ENCODE data around the gene EVL.
"Not testable (repeated sequence)": the region's sequence is repeated elsewhere in the genome, so short reads cannot be mapped to it uniquely, and the experiment has no call there.

The EVL gene

GRCh38 chr14:100065111-100065871 lies at the start of gene EVL:
Gene EVL (plus strand): TSS chr14:100065422. CDS start chr14:100065501, 79 bp downstream.
- peak; percentile 83 to 93 (median 89) for DNase-seq

- no peak for DNase-seq
These were observed 47.7 kb upstream of the EVL start for GRCh38 chr14:100017553-100017952.

GRCh38 chr14:100018054-100018453 lies 47.2 kb upstream of the EVL start:
- no peak for DNase-seq

- no peak for DNase-seq
These were observed 46.7 kb upstream of the EVL start for GRCh38 chr14:100018482-100018881.

GRCh38 chr14:100019156-100019744 lies 46.0 kb upstream of the EVL start:
- DNase-seq = no peak

GRCh38 chr14:100020629-100021028 lies 44.6 kb upstream of the EVL start:
- no peak for DNase-seq

GRCh38 chr14:100022772-100023451 lies 42.3 kb upstream of the EVL start:
- no peak for DNase-seq

GRCh38 chr14:100025111-100025510 lies 40.1 kb upstream of the EVL start:
- DNase-seq = peak; percentile 20 to 41 (median 27)

GRCh38 chr14:100027771-100028490 lies 37.3 kb upstream of the EVL start:
- no peak for DNase-seq

- no peak for DNase-seq
These were observed 36.1 kb upstream of the EVL start for GRCh38 chr14:100028990-100029677.

GRCh38 chr14:100030006-100030405 lies 35.2 kb upstream of the EVL start:
- DNase-seq = not testable (repeated sequence)

GRCh38 chr14:100030452-100031153 lies 34.6 kb upstream of the EVL start:
- peak in 2 of 3 donors; percentile 38 to 40 for DNase-seq

GRCh38 chr14:100031506-100032281 lies 33.5 kb upstream of the EVL start:
- peak; percentile 80 to 92 (median 86) for DNase-seq

- DNase-seq = no peak
These were observed 32.5 kb upstream of the EVL start for GRCh38 chr14:100032738-100033137.

GRCh38 chr14:100033347-100034075 lies 31.7 kb upstream of the EVL start:
- peak; percentile 32 to 36 (median 34) for DNase-seq

- no peak for DNase-seq
These were observed 30.8 kb upstream of the EVL start for GRCh38 chr14:100034468-100034867.

GRCh38 chr14:100034961-100035500 lies 30.2 kb upstream of the EVL start:
- DNase-seq = no peak

GRCh38 chr14:100035700-100036099 lies 29.5 kb upstream of the EVL start:
- no peak for DNase-seq

- peak in 1 of 3 donors; percentile 22 for DNase-seq
These were observed 27.9 kb upstream of the EVL start for GRCh38 chr14:100037353-100037752.

- no peak for DNase-seq
These were observed 27.2 kb upstream of the EVL start for GRCh38 chr14:100038065-100038464.

Measured in suppressor macrophage treated with lipopolysaccharide for 1 hour (primary cell).